Measurements from ENCODE around the gene DCT. TPM values are rescaled to one million over a fixed set of nuclear protein-coding genes. Genes with fewer than 3 reads are reported as not detected.

The DCT gene
- total RNA-seq, 1 experiment from 2014 or later = not detected

- Histone ChIP-seq H3K9me3 (ENCODE audit: low read depth, low read length, poor library complexity, severe bottlenecking) (no peaks in the 10 kb centered on the region), H3K27ac (ENCODE audit: low read depth, low read length, poor library complexity, severe bottlenecking) (no peak overlapping the region), H3K4me1 (ENCODE audit: insufficient read depth, low read length, poor library complexity, severe bottlenecking) (no peaks in the 10 kb centered on the region), H3K4me3 (ENCODE audit: low read depth, low read length, poor library complexity, severe bottlenecking) (no peak overlapping the region), H3K36me3 (ENCODE audit: insufficient read depth, low read length, poor library complexity, severe bottlenecking) (no peaks in the 10 kb centered on the region), H3K27me3 (replicated peaks; ENCODE audit: insufficient read depth, low read depth, low read length, poor library complexity) (no peaks in the 10 kb centered on the region)
- TF ChIP-seq EZH2 (IDR thresholded peaks at IDR 0.05; ENCODE audit: borderline replicate concordance, low read depth, low read length, poor library complexity, severe bottlenecking) = no peak
- TF ChIP-seq CTCF (conservative IDR thresholded peaks at IDR 0.05; ENCODE audit: low read depth, low read length) = no peak
- CTCF ChIA-PET = no interaction called here
- no peak for DNase-seq (ENCODE audit: low spot score)
- POLR2A ChIA-PET (ENCODE audit: low non-redundant PET) = no interaction called here
- intact Hi-C loops (cut with micrococcal nuclease; ENCODE audit: unreplicated experiment) = no loop called here
- BruUV-seq (replicated peaks) = no TSS peak
Measured at GRCh38 chr13:94520001-94520400, 40.5 kb upstream of the DCT start.

GRCh38 chr13:94516456-94516855 is 37.0 kb upstream of the DCT start:
- POLR2A ChIA-PET (ENCODE audit: low non-redundant PET) = no interaction called here
- H3K27me3 ChIP-seq (replicated peaks; ENCODE audit: insufficient read depth, low read depth, low read length, poor library complexity) = no peaks in the 10 kb centered on the region
- H3K4me3 ChIP-seq (ENCODE audit: low read depth, low read length, poor library complexity, severe bottlenecking) = no peak overlapping the region
- no peak overlapping the region for H3K27ac ChIP-seq (ENCODE audit: low read depth, low read length, poor library complexity, severe bottlenecking)
- TF ChIP-seq EZH2 (IDR thresholded peaks at IDR 0.05; ENCODE audit: borderline replicate concordance, low read depth, low read length, poor library complexity, severe bottlenecking) = no peak
- TF ChIP-seq CTCF (conservative IDR thresholded peaks at IDR 0.05; ENCODE audit: low read depth, low read length) = no peak
- intact Hi-C loops (cut with micrococcal nuclease; ENCODE audit: unreplicated experiment) = no loop called here
- CTCF ChIA-PET = no interaction called here
- no TSS peak for BruUV-seq (replicated peaks)
- H3K9me3 ChIP-seq (ENCODE audit: low read depth, low read length, poor library complexity, severe bottlenecking) = no peaks in the 10 kb centered on the region
- DNase-seq (ENCODE audit: low spot score) = no peak
- H3K36me3 ChIP-seq (ENCODE audit: insufficient read depth, low read length, poor library complexity, severe bottlenecking) = no peaks in the 10 kb centered on the region
- no peaks in the 10 kb centered on the region for H3K4me1 ChIP-seq (ENCODE audit: insufficient read depth, low read length, poor library complexity, severe bottlenecking)

GRCh38 chr13:94515911-94516310 is 36.4 kb upstream of the DCT start:
- ChIA-PET POLR2A (ENCODE audit: low non-redundant PET) (no interaction called here), CTCF (no interaction called here)
- no TSS peak for BruUV-seq (replicated peaks)
- Histone ChIP-seq H3K27ac (ENCODE audit: low read depth, low read length, poor library complexity, severe bottlenecking) (no peak overlapping the region), H3K4me1 (ENCODE audit: insufficient read depth, low read length, poor library complexity, severe bottlenecking) (no peaks in the 10 kb centered on the region), H3K27me3 (replicated peaks; ENCODE audit: insufficient read depth, low read depth, low read length, poor library complexity) (no peaks in the 10 kb centered on the region), H3K36me3 (ENCODE audit: insufficient read depth, low read length, poor library complexity, severe bottlenecking) (no peaks in the 10 kb centered on the region), H3K4me3 (ENCODE audit: low read depth, low read length, poor library complexity, severe bottlenecking) (no peak overlapping the region), H3K9me3 (ENCODE audit: low read depth, low read length, poor library complexity, severe bottlenecking) (no peaks in the 10 kb centered on the region)
- intact Hi-C loops (cut with micrococcal nuclease; ENCODE audit: unreplicated experiment) = no loop called here
- TF ChIP-seq CTCF (conservative IDR thresholded peaks at IDR 0.05; ENCODE audit: low read depth, low read length) = no peak
- TF ChIP-seq EZH2 (IDR thresholded peaks at IDR 0.05; ENCODE audit: borderline replicate concordance, low read depth, low read length, poor library complexity, severe bottlenecking) = no peak
- DNase-seq (ENCODE audit: low spot score) = no peak
